ENCODE data around the gene LIMK2.
A peak's percentile ranks its signal among the peaks of the same experiment; 100 is the strongest.

LIMK2 gene

GRCh38 chr22:31272522-31273446, 60.7 kb downstream of the LIMK2 start:
- DNase-seq (ENCODE audit: low read depth in 2 of 2), result no peak

DNA sequence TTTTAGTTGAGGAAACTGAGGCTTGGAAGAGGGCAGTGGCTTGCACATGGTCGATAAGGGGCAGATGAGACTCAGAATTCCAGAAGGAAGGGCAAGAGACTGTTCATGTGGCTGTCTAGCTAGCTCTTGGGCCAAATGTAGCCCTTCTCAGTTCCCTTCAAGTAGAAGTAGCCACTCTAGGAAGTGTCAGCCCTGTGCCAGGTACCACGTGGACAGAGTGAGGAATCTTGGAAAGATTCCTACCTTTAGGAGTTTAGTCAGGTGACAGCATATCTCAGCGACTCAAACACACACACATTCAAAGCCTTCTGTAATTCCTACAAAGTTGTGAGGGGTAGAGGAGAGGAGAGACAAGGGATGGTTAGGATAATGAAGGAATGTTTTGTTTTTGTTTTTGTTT, 61.9 kb downstream of the LIMK2 start:
- DNase-seq (ENCODE audit: low read depth in 2 of 2), result no peak

DNA sequence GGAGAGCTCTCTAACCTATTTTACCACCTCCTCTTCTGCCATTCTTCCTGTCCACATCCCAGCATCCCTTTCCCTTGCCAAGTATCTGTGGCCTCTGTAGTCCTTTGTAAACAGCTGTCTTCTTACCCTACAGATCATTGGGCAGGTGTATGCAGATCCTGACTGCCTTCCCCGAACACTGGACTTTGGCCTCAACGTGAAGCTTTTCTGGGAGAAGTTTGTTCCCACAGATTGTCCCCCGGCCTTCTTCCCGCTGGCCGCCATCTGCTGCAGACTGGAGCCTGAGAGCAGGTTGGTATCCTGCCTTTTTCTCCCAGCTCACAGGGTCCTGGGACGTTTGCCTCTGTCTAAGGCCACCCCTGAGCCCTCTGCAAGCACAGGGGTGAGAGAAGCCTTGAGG, 62.9 kb downstream of the LIMK2 start:
- DNase-seq (ENCODE audit: low read depth in 2 of 2), result no peak

DNA sequence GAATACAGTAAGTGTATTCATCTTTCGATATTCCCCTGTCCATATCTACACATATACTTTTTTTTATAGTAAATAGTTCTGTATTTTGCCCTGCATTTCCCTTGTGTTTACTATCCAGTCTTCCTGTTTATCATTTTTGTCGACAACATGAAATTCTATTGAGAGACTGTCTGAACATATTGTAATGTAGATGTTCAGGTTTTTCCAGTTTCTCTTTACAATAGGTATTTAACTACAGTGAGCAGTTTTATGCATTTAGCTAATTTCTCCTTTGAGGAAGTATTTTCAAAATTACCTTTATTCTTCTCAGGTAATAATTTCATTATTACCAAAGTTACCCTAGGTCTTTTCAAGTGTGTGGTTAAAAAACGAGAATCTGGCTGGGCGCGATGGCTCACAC, 63.5 kb downstream of the LIMK2 start:
- DNase-seq (ENCODE audit: low read depth in 2 of 2), result no peak

DNA sequence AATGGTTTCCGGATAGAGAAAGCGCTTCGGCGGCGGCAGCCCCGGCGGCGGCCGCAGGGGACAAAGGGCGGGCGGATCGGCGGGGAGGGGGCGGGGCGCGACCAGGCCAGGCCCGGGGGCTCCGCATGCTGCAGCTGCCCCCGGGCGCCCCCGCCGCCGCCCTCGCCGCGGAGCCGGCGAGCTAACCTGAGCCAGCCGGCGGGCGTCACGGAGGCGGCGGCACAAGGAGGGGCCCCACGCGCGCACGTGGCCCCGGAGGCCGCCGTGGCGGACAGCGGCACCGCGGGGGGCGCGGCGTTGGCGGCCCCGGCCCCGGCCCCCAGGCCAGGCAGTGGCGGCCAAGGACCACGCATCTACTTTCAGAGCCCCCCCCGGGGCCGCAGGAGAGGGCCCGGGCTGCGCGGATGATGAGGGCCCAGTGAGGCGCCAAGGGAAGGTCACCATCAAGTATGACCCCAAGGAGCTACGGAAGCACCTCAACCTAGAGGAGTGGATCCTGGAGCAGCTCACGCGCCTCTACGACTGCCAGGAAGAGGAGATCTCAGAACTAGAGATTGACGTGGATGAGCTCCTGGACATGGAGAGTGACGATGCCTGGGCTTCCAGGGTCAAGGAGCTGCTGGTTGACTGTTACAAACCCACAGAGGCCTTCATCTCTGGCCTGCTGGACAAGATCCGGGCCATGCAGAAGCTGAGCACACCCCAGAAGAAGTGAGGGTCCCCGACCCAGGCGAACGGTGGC, 64.5 kb downstream of the LIMK2 start:
- no peak for DNase-seq (ENCODE audit: low read depth in 2 of 2)

- no peak for DNase-seq (ENCODE audit: low read depth in 2 of 2)
These were observed 65.6 kb downstream of the LIMK2 start for GRCh38 chr22:31277741-31278140.

DNA sequence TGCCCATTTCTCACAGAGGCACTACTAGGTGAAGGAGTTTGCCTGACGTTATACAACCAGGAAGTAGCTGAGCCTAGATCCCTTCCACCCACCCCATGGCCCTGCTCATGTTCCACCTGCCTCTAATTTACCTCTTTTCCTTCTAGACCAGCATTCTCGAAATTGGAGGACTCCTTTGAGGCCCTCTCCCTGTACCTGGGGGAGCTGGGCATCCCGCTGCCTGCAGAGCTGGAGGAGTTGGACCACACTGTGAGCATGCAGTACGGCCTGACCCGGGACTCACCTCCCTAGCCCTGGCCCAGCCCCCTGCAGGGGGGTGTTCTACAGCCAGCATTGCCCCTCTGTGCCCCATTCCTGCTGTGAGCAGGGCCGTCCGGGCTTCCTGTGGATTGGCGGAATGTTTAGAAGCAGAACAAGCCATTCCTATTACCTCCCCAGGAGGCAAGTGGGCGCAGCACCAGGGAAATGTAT, 66.1 kb downstream of the LIMK2 start:
- no peak for DNase-seq (ENCODE audit: low read depth in 2 of 2)

- DNase-seq (ENCODE audit: low read depth in 2 of 2), result no peak
These were observed 66.7 kb downstream of the LIMK2 start for GRCh38 chr22:31278626-31279326.

GRCh38 chr22:31279327-31279669, 67.2 kb downstream of the LIMK2 start:
- DNase-seq (ENCODE audit: low read depth in 2 of 2), result no peak

DNA sequence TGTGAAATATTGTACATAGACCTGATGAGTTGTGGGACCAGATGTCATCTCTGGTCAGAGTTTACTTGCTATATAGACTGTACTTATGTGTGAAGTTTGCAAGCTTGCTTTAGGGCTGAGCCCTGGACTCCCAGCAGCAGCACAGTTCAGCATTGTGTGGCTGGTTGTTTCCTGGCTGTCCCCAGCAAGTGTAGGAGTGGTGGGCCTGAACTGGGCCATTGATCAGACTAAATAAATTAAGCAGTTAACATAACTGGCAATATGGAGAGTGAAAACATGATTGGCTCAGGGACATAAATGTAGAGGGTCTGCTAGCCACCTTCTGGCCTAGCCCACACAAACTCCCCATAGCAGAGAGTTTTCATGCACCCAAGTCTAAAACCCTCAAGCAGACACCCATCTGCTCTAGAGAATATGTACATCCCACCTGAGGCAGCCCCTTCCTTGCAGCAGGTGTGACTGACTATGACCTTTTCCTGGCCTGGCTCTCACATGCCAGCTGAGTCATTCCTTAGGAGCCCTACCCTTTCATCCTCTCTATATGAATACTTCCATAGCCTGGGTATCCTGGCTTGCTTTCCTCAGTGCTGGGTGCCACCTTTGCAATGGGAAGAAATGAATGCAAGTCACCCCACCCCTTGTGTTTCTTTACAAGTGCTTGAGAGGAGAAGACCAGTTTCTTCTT, 67.9 kb downstream of the LIMK2 start:
- no peak for DNase-seq (ENCODE audit: low read depth in 2 of 2)

GRCh38 chr22:31281733-31282132, 69.6 kb downstream of the LIMK2 start:
- no peak for DNase-seq (ENCODE audit: low read depth in 2 of 2)

- no peak for DNase-seq (ENCODE audit: low read depth in 2 of 2)
These were observed 70.8 kb downstream of the LIMK2 start for GRCh38 chr22:31282748-31283468.

DNA sequence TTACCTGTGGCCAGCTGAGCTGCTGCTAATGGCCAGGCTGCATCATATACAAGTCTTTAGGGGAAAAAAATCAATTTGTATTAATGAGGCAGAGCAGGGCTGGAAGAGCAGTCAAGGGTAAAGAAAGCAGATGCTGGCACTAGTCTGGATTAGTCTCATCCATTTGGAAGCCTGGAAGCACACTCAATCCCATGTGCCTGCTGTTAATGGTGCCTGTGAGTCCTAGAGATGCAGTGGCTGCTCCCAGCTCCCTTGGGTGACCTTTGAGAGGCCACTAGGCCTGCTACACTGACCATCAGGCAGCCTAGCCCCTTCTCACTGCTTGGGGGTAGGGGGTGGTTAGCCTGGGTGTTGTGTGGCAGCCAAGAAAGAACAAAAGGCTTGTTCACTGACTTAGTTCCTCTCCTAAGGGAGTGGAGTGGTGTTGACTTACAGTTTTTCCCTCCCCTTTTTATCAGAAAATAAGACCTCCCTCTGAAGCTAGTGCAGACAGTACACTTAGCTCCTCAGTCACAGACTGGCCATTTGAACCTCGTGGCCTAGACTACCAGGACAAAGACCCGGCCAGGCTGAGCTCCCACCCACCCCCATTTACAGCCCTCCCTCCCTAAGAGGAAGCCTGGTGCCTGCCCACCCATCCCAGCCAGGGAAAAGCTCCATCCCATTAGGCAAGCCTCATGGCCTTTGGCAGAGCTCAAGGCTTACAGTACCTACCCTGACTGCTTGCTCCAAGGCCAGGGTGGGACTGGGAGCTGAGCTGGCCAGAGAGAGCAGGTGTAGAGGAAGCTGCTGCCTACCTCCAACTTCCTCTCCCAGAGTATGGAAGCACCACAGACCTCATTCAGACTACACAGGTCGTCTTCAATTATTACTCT, 72.4 kb downstream of the LIMK2 start:
- no peak for DNase-seq (ENCODE audit: low read depth in 2 of 2)

DNA sequence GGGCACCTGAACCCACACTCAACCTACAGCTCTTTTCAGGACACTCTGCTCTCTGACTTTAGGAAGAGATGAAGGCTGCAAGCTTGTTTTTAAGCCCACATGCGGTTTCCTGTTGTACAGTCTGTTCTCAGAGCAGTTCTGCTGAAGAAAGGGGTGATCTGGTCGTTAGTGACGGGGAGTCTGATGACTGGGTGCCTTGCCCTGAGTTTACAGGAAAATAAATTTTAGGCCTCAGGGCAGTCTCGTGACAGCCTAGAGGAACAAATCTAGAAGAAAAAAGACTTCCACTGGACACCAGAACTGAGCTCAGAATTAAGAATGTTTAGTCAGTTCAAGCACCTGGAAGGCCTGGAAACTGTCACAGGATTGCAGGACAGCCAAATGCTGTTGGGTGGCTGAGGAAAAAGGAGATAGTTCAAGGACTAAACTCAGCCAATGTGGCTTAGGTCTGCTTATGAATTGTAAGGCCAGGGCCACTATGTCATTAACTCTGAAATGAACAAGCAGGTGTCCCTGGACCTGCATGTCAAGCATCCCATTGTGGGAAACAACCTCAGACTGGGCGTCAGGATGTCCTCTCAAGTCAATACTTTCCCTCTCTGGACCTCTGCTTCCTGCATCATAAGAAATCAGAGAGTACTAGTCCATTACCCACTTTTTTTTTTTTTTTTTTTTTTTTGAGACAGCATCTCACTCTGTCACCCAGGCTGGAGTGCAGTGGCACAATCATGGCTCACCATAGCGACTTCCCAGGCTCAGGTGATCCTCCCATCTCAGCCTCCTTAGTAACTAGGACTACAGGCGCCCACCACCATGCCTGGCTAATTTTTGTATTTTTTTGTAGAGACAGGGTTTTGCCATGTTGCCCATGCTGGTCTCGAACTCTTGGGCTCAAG, 74.5 kb downstream of the LIMK2 start:
- DNase-seq (ENCODE audit: low read depth in 2 of 2), result peak; percentile 29 to 56

GRCh38 chr22:31287818-31288495, 75.9 kb downstream of the LIMK2 start:
- no peak for DNase-seq (ENCODE audit: low read depth in 2 of 2)

- DNase-seq (ENCODE audit: low read depth in 2 of 2), result no peak
These were observed 76.6 kb downstream of the LIMK2 start for GRCh38 chr22:31288496-31289240.

- DNase-seq (ENCODE audit: low read depth in 2 of 2), result no peak
These were observed 77.2 kb downstream of the LIMK2 start for GRCh38 chr22:31289344-31289743.

Data from stimulated activated CD8-positive, alpha-beta memory T cell treated with anti-CD3 and anti-CD28 coated beads, Interleukin-15, amount 100 ng/mL, for 4 hours (primary cell).